Breast epithelium (tissue), 3 donors: Measurements from ENCODE around the gene ZNF462.

ENCODE experiments used
- POLR2A ChIP-seq: fragments of 450-650 bp; IDR thresholded peaks from one replicate; pipeline ENCODE4 v1.6.1; 2016; ENCODE audit warnings: antibody characterized with exemption, mild to moderate bottlenecking, moderate library complexity
- TF ChIP-seq, protein P1 (sequence below), 3 donors: fragments of 450-650 bp; IDR thresholded peaks; one replicate each; pipeline ENCODE4 v1.5.1; 2016 to 2017; ENCODE audit warnings: antibody characterized with exemption in 3 of 3, mild to moderate bottlenecking in 3 of 3, moderate library complexity in 3 of 3

DNA sequence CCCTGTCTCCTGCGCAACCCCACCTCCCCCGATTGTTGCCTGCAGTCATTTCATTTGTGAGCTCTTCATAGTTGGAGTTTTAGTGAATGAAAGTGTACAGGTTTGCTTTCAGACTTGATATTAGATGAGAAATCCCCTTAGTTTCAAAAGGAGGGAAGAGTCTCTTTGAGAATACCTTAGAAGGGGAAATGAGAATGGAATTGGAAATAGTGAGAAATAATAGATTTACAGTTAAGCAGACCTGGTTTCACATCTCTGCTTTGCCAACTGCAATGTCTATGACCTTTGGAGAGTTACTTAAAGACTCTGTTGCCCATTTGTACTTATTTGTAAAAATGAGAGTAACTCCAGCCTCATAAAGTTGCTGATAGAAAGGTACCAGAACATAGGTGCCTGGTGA is 120.4 kb downstream of the ZNF462 start:
- TF ChIP-seq POLR2A: no peak
- TF ChIP-seq, protein P1, sequence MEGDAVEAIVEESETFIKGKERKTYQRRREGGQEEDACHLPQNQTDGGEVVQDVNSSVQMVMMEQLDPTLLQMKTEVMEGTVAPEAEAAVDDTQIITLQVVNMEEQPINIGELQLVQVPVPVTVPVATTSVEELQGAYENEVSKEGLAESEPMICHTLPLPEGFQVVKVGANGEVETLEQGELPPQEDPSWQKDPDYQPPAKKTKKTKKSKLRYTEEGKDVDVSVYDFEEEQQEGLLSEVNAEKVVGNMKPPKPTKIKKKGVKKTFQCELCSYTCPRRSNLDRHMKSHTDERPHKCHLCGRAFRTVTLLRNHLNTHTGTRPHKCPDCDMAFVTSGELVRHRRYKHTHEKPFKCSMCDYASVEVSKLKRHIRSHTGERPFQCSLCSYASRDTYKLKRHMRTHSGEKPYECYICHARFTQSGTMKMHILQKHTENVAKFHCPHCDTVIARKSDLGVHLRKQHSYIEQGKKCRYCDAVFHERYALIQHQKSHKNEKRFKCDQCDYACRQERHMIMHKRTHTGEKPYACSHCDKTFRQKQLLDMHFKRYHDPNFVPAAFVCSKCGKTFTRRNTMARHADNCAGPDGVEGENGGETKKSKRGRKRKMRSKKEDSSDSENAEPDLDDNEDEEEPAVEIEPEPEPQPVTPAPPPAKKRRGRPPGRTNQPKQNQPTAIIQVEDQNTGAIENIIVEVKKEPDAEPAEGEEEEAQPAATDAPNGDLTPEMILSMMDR (IDR thresholded peaks at IDR 0.05): no peak
